Neural progenitor cell (in vitro differentiated cells): ENCODE measurements around the gene MUC3A. TPM values are rescaled to one million over a fixed set of nuclear protein-coding genes. Genes with fewer than 3 reads are reported as not detected.

Experiments used
- DNase-seq: peaks from one replicate; pipeline ENCODE4 v3.0.0-alpha.2; 2016; ENCODE audit warnings: low spot score
- H2AFZ ChIP-seq: fragments of 200-600 bp; sonication (generic); replicated peaks from 2 replicates; pipeline ENCODE4 v1.6.1; 2016; ENCODE audit warnings: antibody characterized with exemption
- H3F3A ChIP-seq: fragments of 200-600 bp; sonication (generic); 2 replicates; pipeline ENCODE4 v1.6.1; 2016; ENCODE audit warnings: antibody characterized with exemption, low read depth
- H3K27ac ChIP-seq: fragments of 200-600 bp; sonication (generic); 2 replicates; pipeline ENCODE4 v1.5.1; 2016; ENCODE audit warnings: mild to moderate bottlenecking
- H3K27me3 ChIP-seq: fragments of 200-600 bp; sonication (generic); 2 replicates; pipeline ENCODE4 v1.6.1; 2016; ENCODE audit warnings: mild to moderate bottlenecking, moderate library complexity
- H3K36me3 ChIP-seq: fragments of 200-600 bp; sonication (generic); 2 replicates; pipeline ENCODE4 v1.5.1; 2016
- H3K4me1 ChIP-seq: fragments of 200-600 bp; sonication (generic); 2 replicates; pipeline ENCODE4 v1.6.1; 2016; ENCODE audit warnings: mixed run types
- H3K4me2 ChIP-seq: fragments of 200-600 bp; sonication (generic); 2 replicates; pipeline ENCODE4 v1.6.1; 2016
- H3K4me3 ChIP-seq: fragments of 200-600 bp; sonication (generic); 2 replicates; pipeline ENCODE4 v1.5.1; 2016
- H3K79me2 ChIP-seq: fragments of 200-600 bp; sonication (generic); 2 replicates; pipeline ENCODE4 v1.6.1; 2016; ENCODE audit warnings: low read depth
- H3K9ac ChIP-seq: fragments of 200-600 bp; sonication (generic); 2 replicates; pipeline ENCODE4 v1.6.1; 2016
- H3K9me3 ChIP-seq: fragments of 200-600 bp; sonication (generic); 2 replicates; pipeline ENCODE4 v1.5.1; 2016; ENCODE audit warnings: low read depth
- H4K20me1 ChIP-seq: fragments of 200-600 bp; sonication (generic); 2 replicates; pipeline ENCODE4 v1.6.1; 2016; ENCODE audit warnings: low read depth
- H3K27ac Mint-ChIP-seq: 3 replicates; pipeline ENCODE4 v1.8.0; 2021; ENCODE audit warnings: mixed read lengths
- H3K27me3 Mint-ChIP-seq: 2 replicates; pipeline ENCODE4 v1.8.0; 2022; ENCODE audit warnings: low read depth, mild to moderate bottlenecking, inconsistent platforms, moderate library complexity, mixed read lengths; ENCODE audit not compliant: insufficient read depth
- H3K36me3 Mint-ChIP-seq: 3 replicates; pipeline ENCODE4 v1.8.0; 2021; ENCODE audit warnings: mixed read lengths
- H3K4me1 Mint-ChIP-seq: 3 replicates; pipeline ENCODE4 v1.8.0; 2021; ENCODE audit warnings: mixed read lengths
- H3K4me3 Mint-ChIP-seq: 3 replicates; pipeline ENCODE4 v1.8.0; 2021; ENCODE audit warnings: mild to moderate bottlenecking, moderate library complexity, mixed read lengths
- H3K9me3 Mint-ChIP-seq: 3 replicates; pipeline ENCODE4 v1.8.0; 2020; ENCODE audit warnings: mixed read lengths
- CTCF ChIP-seq: fragments of 200-600 bp; sonication (generic); IDR thresholded peaks from 2 replicates; pipeline ENCODE4 v1.5.1; 2017; ENCODE audit warnings: antibody characterized with exemption, mild to moderate bottlenecking
- EZH2 ChIP-seq: fragments of 200-600 bp; sonication (generic); IDR thresholded peaks from 2 replicates; pipeline ENCODE4 v1.6.1; 2017; ENCODE audit warnings: antibody characterized with exemption, mild to moderate bottlenecking, moderate library complexity
- EZH2phosphoT487 ChIP-seq: fragments of 200-600 bp; sonication (generic); IDR thresholded peaks from 2 replicates; pipeline ENCODE4 v1.6.1; 2017; ENCODE audit warnings: antibody characterized with exemption
- total RNA-seq: library from RNA; depleted of rRNA; stranded (reverse); fragments of >200 nt; gene quantifications from 2 replicates; pipeline ENCODE4 v1.2.3, GENCODE V29; 2015; ENCODE audit warnings: low replicate concordance

Gene MUC3A
- total RNA-seq, 1 donor from 2014 or later = 0.80 TPM

- Histone ChIP-seq H3K4me1 (peaks cover 7% of the 10 kb centered on the region), H3K79me2 (no peaks in the 10 kb centered on the region), H3K27ac (no peak overlapping the region), H2AFZ (no peak overlapping the region), H3K9me3 (no peaks in the 10 kb centered on the region), H3K4me2 (no peak overlapping the region), H3K4me3 (no peak overlapping the region), H4K20me1 (no peaks in the 10 kb centered on the region), H3F3A (no peaks in the 10 kb centered on the region), H3K9ac (no peak overlapping the region), H3K36me3 (no peaks in the 10 kb centered on the region), H3K27me3 (no peaks in the 10 kb centered on the region)
- Mint-ChIP-seq H3K27me3 (peaks cover 10% of the 10 kb centered on the region), H3K36me3 (no peaks in the 10 kb centered on the region), H3K9me3 (peaks cover 17% of the 10 kb centered on the region), H3K27ac (no peak overlapping the region), H3K4me1 (peaks cover 4% of the 10 kb centered on the region), H3K4me3 (no peak overlapping the region)
- TF ChIP-seq EZH2 = no peak
- TF ChIP-seq EZH2phosphoT487 = no peak
- TF ChIP-seq CTCF = no peak
- no peak for DNase-seq
Observed at GRCh38 chr7:100942045-100942774, 7.1 kb upstream of the MUC3A start.

- TF ChIP-seq CTCF (no peak), EZH2 (no peak), EZH2phosphoT487 (no peak)
- H3K36me3 Mint-ChIP-seq = no peaks in the 10 kb centered on the region
- H3K27ac ChIP-seq = no peak overlapping the region
Observed at GRCh38 chr7:100943693-100944092, 5.6 kb upstream of the MUC3A start.

GRCh38 chr7:100944138-100944537 is 5.2 kb upstream of the MUC3A start:
- H3K4me3 Mint-ChIP-seq = no peak overlapping the region
- Histone ChIP-seq H3K9me3 (no peaks in the 10 kb centered on the region), H3K4me1 (peaks cover 8% of the 10 kb centered on the region), H3K36me3 (no peaks in the 10 kb centered on the region), H4K20me1 (no peaks in the 10 kb centered on the region), H3K27me3 (peaks cover 4% of the 10 kb centered on the region), H3F3A (peaks cover under 1% of the 10 kb centered on the region), H3K4me3 (no peak overlapping the region), H3K9ac (no peak overlapping the region), H3K79me2 (no peaks in the 10 kb centered on the region), H3K27ac (no peak overlapping the region), H3K4me2 (no peak overlapping the region), H2AFZ (no peak overlapping the region)
- no peak for TF ChIP-seq EZH2
- TF ChIP-seq EZH2phosphoT487 = no peak
- TF ChIP-seq CTCF = no peak
- no peak for DNase-seq
- peaks cover 13% of the 10 kb centered on the region for H3K9me3 Mint-ChIP-seq
- H3K36me3 Mint-ChIP-seq = no peaks in the 10 kb centered on the region
- H3K4me1 Mint-ChIP-seq = peaks cover 5% of the 10 kb centered on the region
- peak overlapping the region; percentile 44 for H3K27ac Mint-ChIP-seq
- H3K27me3 Mint-ChIP-seq = peaks cover 10% of the 10 kb centered on the region

More at GRCh38 chr7:100943693-100944092, 5.6 kb upstream of the MUC3A start:
- no peaks in the 10 kb centered on the region for H3K79me2 ChIP-seq
- no peak overlapping the region for H3K9ac ChIP-seq
- H3K4me1 Mint-ChIP-seq = peaks cover 4% of the 10 kb centered on the region
- peak overlapping the region; percentile 44 for H3K27ac Mint-ChIP-seq
- H3K9me3 Mint-ChIP-seq = peaks cover 16% of the 10 kb centered on the region
- peaks cover 7% of the 10 kb centered on the region for H3K4me1 ChIP-seq
- no peak overlapping the region for H3K4me3 Mint-ChIP-seq
- H3K4me2 ChIP-seq = no peak overlapping the region
- H3K27me3 ChIP-seq = no peaks in the 10 kb centered on the region
- no peak for DNase-seq
- no peak overlapping the region for H2AFZ ChIP-seq
- peaks cover 10% of the 10 kb centered on the region for H3K27me3 Mint-ChIP-seq
- no peaks in the 10 kb centered on the region for H3K9me3 ChIP-seq
- no peaks in the 10 kb centered on the region for H3K36me3 ChIP-seq
- no peaks in the 10 kb centered on the region for H4K20me1 ChIP-seq
- H3K4me3 ChIP-seq = no peak overlapping the region
- H3F3A ChIP-seq = no peaks in the 10 kb centered on the region
